ENCODE results near the gene NUMA1. TPM values are rescaled to one million over a fixed set of nuclear protein-coding genes. Genes with fewer than 3 reads are reported as not detected.

Gene NUMA1
- total RNA-seq, 2 experiments from 2014 or later = 189 to 194 TPM

GRCh38 chr11:71964641-71965040 is 115.7 kb downstream of the NUMA1 start:
- H3K27ac Mint-ChIP-seq = no peak overlapping the region
- peaks cover 26% of the 10 kb centered on the region for H3K36me3 Mint-ChIP-seq (ENCODE audit: low read depth)
- CTCF ChIA-PET = no interaction called here
- H3K4me1 Mint-ChIP-seq (ENCODE audit: low read depth) = peaks cover 17% of the 10 kb centered on the region
- no peaks in the 10 kb centered on the region for H3K9me3 Mint-ChIP-seq
- H3K27me3 Mint-ChIP-seq (ENCODE audit: low read depth) = no peaks in the 10 kb centered on the region
- intact Hi-C loops (cut with micrococcal nuclease) = no loop called here
- DNase-seq = no peak
- H3K4me3 Mint-ChIP-seq = no peak overlapping the region

GRCh38 chr11:71963468-71963867 is 116.9 kb downstream of the NUMA1 start:
- Mint-ChIP-seq H3K9me3 (no peaks in the 10 kb centered on the region), H3K4me3 (no peak overlapping the region), H3K27ac (no peak overlapping the region), H3K36me3 (ENCODE audit: low read depth) (peaks cover 26% of the 10 kb centered on the region), H3K4me1 (ENCODE audit: low read depth) (peaks cover 17% of the 10 kb centered on the region), H3K27me3 (ENCODE audit: low read depth) (no peaks in the 10 kb centered on the region)
- DNase-seq = no peak
- CTCF ChIA-PET = no interaction called here
- intact Hi-C loops (cut with micrococcal nuclease) = loop anchor here (2.0 kb wide), 1 partner anchor 35 kb away; the partner anchor contains the start of genes RNF121 and XNDC1N

GRCh38 chr11:71962428-71963038 is 117.8 kb downstream of the NUMA1 start:
- no peaks in the 10 kb centered on the region for H3K27me3 Mint-ChIP-seq (ENCODE audit: low read depth)
- peaks cover 18% of the 10 kb centered on the region for H3K4me1 Mint-ChIP-seq (ENCODE audit: low read depth)
- no peaks in the 10 kb centered on the region for H3K9me3 Mint-ChIP-seq
- CTCF ChIA-PET = interaction anchor here (0.6 kb wide), 1 partner anchor 1562 kb away, joined by 3 read pairs; no protein-coding TSS in a partner anchor
- H3K36me3 Mint-ChIP-seq (ENCODE audit: low read depth) = peaks cover 23% of the 10 kb centered on the region
- DNase-seq = no peak
- H3K27ac Mint-ChIP-seq = peak overlapping the region; percentile 66
- intact Hi-C loops (cut with micrococcal nuclease) = loop anchor here (2.0 kb wide), 1 partner anchor 34 kb away; the partner anchor contains the start of genes RNF121 and XNDC1N
- no peak overlapping the region for H3K4me3 Mint-ChIP-seq

- intact Hi-C loops (cut with micrococcal nuclease) = no loop called here
- DNase-seq = no peak
- CTCF ChIA-PET = interaction anchor here (1.2 kb wide), 1 partner anchor 92 kb away, joined by 3 read pairs; no protein-coding TSS in a partner anchor
- Mint-ChIP-seq H3K9me3 (no peaks in the 10 kb centered on the region), H3K27ac (no peak overlapping the region), H3K4me3 (no peak overlapping the region), H3K36me3 (ENCODE audit: low read depth) (peaks cover 11% of the 10 kb centered on the region), H3K4me1 (ENCODE audit: low read depth) (peaks cover 22% of the 10 kb centered on the region), H3K27me3 (ENCODE audit: low read depth) (no peaks in the 10 kb centered on the region)
Measured at GRCh38 chr11:71955898-71956456, 124.4 kb downstream of the NUMA1 start.

Small RNA genes within 50 kb of the gene (microRNA-seq; reads per million reads assigned to microRNA genes)
- not detected for gene MIR3165 (ENCODE audit: borderline microRNAs expressed, borderline replicate concordance)

Other genes with a start within 250 kb of the NUMA1 start
- gene DEFB108B, start 247.3 kb downstream of the NUMA1 start, total RNA-seq = not detected
- not detected for gene DEFB131B, start 202.1 kb downstream of the NUMA1 start, total RNA-seq
- gene XNDC1N, start 151.9 kb downstream of the NUMA1 start, total RNA-seq = 10 to 100 TPM; 14.2 to 16.4 TPM
- gene RNF121, start 151.5 kb downstream of the NUMA1 start, total RNA-seq = 10 to 100 TPM; 15.4 to 16.8 TPM
- 1 to 10 TPM; 4.1 to 5.4 TPM for gene IL18BP, start 81.6 kb downstream of the NUMA1 start, total RNA-seq
- gene LRRC51, start 308 bp upstream of the NUMA1 start, total RNA-seq = 1 to 10 TPM; 6.8 to 8.3 TPM
- 10 to 100 TPM; 39.1 to 41.8 TPM for gene LAMTOR1, start 22.8 kb upstream of the NUMA1 start, total RNA-seq
- gene TOMT, start 25.4 kb upstream of the NUMA1 start, total RNA-seq = not detected
- 10 to 100 TPM; 69.1 to 70.3 TPM for gene ANAPC15, start 32.2 kb upstream of the NUMA1 start, total RNA-seq
- gene FOLR3, start 55.2 kb upstream of the NUMA1 start, total RNA-seq = not detected
- not detected for gene FOLR1, start 111.6 kb upstream of the NUMA1 start, total RNA-seq
- gene FOLR2, start 136.3 kb upstream of the NUMA1 start, total RNA-seq = not detected
- gene INPPL1, start 144.2 kb upstream of the NUMA1 start, total RNA-seq = 10 to 100 TPM; 67.1 to 74.0 TPM
- not detected for gene PHOX2A, start 163.6 kb upstream of the NUMA1 start, total RNA-seq

Measured in activated naive CD4-positive, alpha-beta T cell treated with anti-CD3 and anti-CD28 coated beads for 36 hours (primary cell).